HepG2 (cell line): ENCODE data around the gene MYADML2. TPM values are rescaled to one million over a fixed set of nuclear protein-coding genes. Genes with fewer than 3 reads are reported as not detected.

Experiments used
- CENPT ChIP-seq: sonication (generic); formaldehyde crosslinking; IDR thresholded peaks from 2 replicates; pipeline ENCODE4 v1.8.0; 2022; ENCODE audit warnings: low read depth, mild to moderate bottlenecking, moderate library complexity, missing genetic modification reagents
- FOXM1 ChIP-seq: sonication (generic); formaldehyde crosslinking; IDR thresholded peaks from 2 replicates; pipeline ENCODE4 v1.5.0; 2020; ENCODE audit warnings: missing genetic modification reagents
- GLMP ChIP-seq: sonication (generic); formaldehyde crosslinking; IDR thresholded peaks from 2 replicates; pipeline ENCODE4 v1.9.0; 2021; ENCODE audit warnings: missing genetic modification reagents, mild to moderate bottlenecking, borderline replicate concordance
- GRHL1 ChIP-seq: sonication (generic); formaldehyde crosslinking; conservative IDR thresholded peaks from 2 replicates; pipeline ENCODE4 v1.8.0; 2022; ENCODE audit warnings: missing genetic modification reagents
- HOXA5 ChIP-seq: sonication (generic); formaldehyde crosslinking; IDR thresholded peaks from 2 replicates; pipeline ENCODE4 v1.4.0; 2020; ENCODE audit warnings: missing genetic modification reagents
- ISX ChIP-seq: sonication (generic); formaldehyde crosslinking; conservative IDR thresholded peaks from 2 replicates; pipeline ENCODE4 v1.5.0; 2020; ENCODE audit warnings: missing genetic modification reagents
- NR2C2 ChIP-seq: sonication (generic); formaldehyde crosslinking; IDR thresholded peaks from 2 replicates; pipeline ENCODE4 v1.4.0; 2020; ENCODE audit warnings: missing genetic modification reagents, mild to moderate bottlenecking, moderate library complexity, borderline replicate concordance
- RNF219 ChIP-seq: sonication (generic); formaldehyde crosslinking; IDR thresholded peaks from 2 replicates; pipeline ENCODE4 v1.5.0; 2020; ENCODE audit warnings: mild to moderate bottlenecking, missing genetic modification reagents
- RORA ChIP-seq: sonication (generic); formaldehyde crosslinking; IDR thresholded peaks from 2 replicates; pipeline ENCODE4 v1.5.0; 2020; ENCODE audit warnings: mild to moderate bottlenecking, missing genetic modification reagents, moderate library complexity
- ZMYM3 ChIP-seq: sonication (generic); formaldehyde crosslinking; IDR thresholded peaks from 2 replicates; pipeline ENCODE4 v1.5.1; 2020; ENCODE audit warnings: mild to moderate bottlenecking, missing genetic modification reagents
- ZNF276 ChIP-seq: sonication (generic); formaldehyde crosslinking; IDR thresholded peaks from 2 replicates; pipeline ENCODE4 v1.4.0; 2020; ENCODE audit warnings: mild to moderate bottlenecking, low read depth, missing genetic modification reagents
- polyA plus RNA-seq, 8 experiments: library from polyadenylated mRNA; depleted of rRNA in 3 of 8; stranded (reverse) in 7 of 8; unstranded in 1 of 8; fragments of >200 nt; fragmentation: Illumina TruSeq in 4 of 8; extraction: Trizol in 4 of 8; gene quantifications; 2 replicates each; pipeline versions ENCODE4 v1.2.1 to v1.2.3, GENCODE V29; 2011 to 2016; ENCODE audit warnings: low read depth in 4 of 8, missing spikeins in 1 of 8, mixed read lengths in 1 of 8; ENCODE audit not compliant: insufficient read depth in 1 of 8
- total RNA-seq, 5 experiments: library from RNA; depleted of rRNA; stranded (reverse); fragments of >200 nt; fragmentation: Illumina TruSeq; extraction: Trizol; gene quantifications; 2 replicates each; pipeline ENCODE4 v1.2.3, GENCODE V29; 2016; ENCODE audit warnings: low read depth in 1 of 5
- TF ChIP-seq, protein P1 (sequence below): sonication (generic); formaldehyde crosslinking; IDR thresholded peaks from 2 replicates; pipeline ENCODE4 v1.4.0; 2020; ENCODE audit warnings: mild to moderate bottlenecking, missing genetic modification reagents

The MYADML2 gene
- total and polyA plus RNA-seq, 2 of the 13 experiments (the other 11 are each of a cell fraction or from before 2014, with no cell fraction given) = not detected

- TF ChIP-seq GRHL1 (CRISPR knock-in tag) (no peak), ISX (CRISPR knock-in tag) (no peak), FOXM1 (peak; percentile 20; the same call in 1 of the 2 replicates), GLMP (no peak), ZMYM3 (peak; percentile 73), RNF219 (CRISPR knock-in tag) (peak; percentile 97; the same call in 1 of the 2 replicates), CENPT (CRISPR knock-in tag) (no peak; the same call in 1 of the 2 replicates), RORA (no peak), HOXA5 (peak; percentile 57), NR2C2 (CRISPR knock-in tag) (peak; percentile 64; the same call in 1 of the 2 replicates), ZNF276 (CRISPR knock-in tag) (peak; percentile 86)
- TF ChIP-seq, protein P1, sequence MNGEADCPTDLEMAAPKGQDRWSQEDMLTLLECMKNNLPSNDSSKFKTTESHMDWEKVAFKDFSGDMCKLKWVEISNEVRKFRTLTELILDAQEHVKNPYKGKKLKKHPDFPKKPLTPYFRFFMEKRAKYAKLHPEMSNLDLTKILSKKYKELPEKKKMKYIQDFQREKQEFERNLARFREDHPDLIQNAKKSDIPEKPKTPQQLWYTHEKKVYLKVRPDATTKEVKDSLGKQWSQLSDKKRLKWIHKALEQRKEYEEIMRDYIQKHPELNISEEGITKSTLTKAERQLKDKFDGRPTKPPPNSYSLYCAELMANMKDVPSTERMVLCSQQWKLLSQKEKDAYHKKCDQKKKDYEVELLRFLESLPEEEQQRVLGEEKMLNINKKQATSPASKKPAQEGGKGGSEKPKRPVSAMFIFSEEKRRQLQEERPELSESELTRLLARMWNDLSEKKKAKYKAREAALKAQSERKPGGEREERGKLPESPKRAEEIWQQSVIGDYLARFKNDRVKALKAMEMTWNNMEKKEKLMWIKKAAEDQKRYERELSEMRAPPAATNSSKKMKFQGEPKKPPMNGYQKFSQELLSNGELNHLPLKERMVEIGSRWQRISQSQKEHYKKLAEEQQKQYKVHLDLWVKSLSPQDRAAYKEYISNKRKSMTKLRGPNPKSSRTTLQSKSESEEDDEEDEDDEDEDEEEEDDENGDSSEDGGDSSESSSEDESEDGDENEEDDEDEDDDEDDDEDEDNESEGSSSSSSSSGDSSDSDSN (CRISPR knock-in tag) = peak; percentile 98
Measured at GRCh38 chr17:81966343-81967243, 19.6 kb upstream of the MYADML2 start (continued).
